GM19099 (cell line): ENCODE data around the gene TGM1.

Experiments used
- POLR2A ChIP-seq: IDR thresholded peaks from 3 replicates; pipeline ENCODE4 v1.6.1; 2011; ENCODE audit warnings: low read depth; ENCODE audit not compliant: insufficient read length; ENCODE audit errors: extremely low read depth

TGM1 gene

GRCh38 chr14:24235804-24236688 lies 26.9 kb downstream of the TGM1 start:
- TF ChIP-seq POLR2A, result no peak

- TF ChIP-seq POLR2A, result no peak
These were observed 28.6 kb downstream of the TGM1 start for GRCh38 chr14:24234095-24235005.

GRCh38 chr14:24233538-24233866 lies 29.5 kb downstream of the TGM1 start:
- no peak for TF ChIP-seq POLR2A

- TF ChIP-seq POLR2A, result peak; percentile 58
These were observed 30.1 kb downstream of the TGM1 start, which contains the start of gene GMPR2 for GRCh38 chr14:24232645-24233537. GMPR2 (plus strand) TSS chr14:24232929; CDS start chr14:24233254, 325 bp downstream.

- TF ChIP-seq POLR2A, result peak; percentile 51
These were observed 30.8 kb downstream of the TGM1 start, which contains the start of gene NEDD8 for GRCh38 chr14:24232121-24232644. NEDD8 (minus strand) TSS chr14:24232367; CDS start chr14:24232267, 100 bp downstream.

GRCh38 chr14:24231263-24232120 lies 31.5 kb downstream of the TGM1 start:
- TF ChIP-seq POLR2A, result no peak

GRCh38 chr14:24228902-24229301 lies 34.1 kb downstream of the TGM1 start:
- TF ChIP-seq POLR2A, result no peak

GRCh38 chr14:24226473-24226872 lies 36.5 kb downstream of the TGM1 start:
- TF ChIP-seq POLR2A, result no peak

GRCh38 chr14:24224618-24225071 lies 38.3 kb downstream of the TGM1 start:
- TF ChIP-seq POLR2A, result no peak

- no peak for TF ChIP-seq POLR2A
These were observed 43.5 kb downstream of the TGM1 start for GRCh38 chr14:24219521-24219920.

GRCh38 chr14:24219080-24219479 lies 43.9 kb downstream of the TGM1 start:
- TF ChIP-seq POLR2A, result no peak

- TF ChIP-seq POLR2A, result no peak
These were observed 46.7 kb downstream of the TGM1 start for GRCh38 chr14:24216345-24216699.
